IPS DF 4.7 (cell line): ENCODE data around the gene POLD2.

Experiments
- DNase-seq: peaks from one replicate; pipeline ENCODE4 v3.0.0-alpha.2; 2013; ENCODE audit warnings: low spot score; ENCODE audit errors: extremely low read depth

POLD2 gene

GRCh38 chr7:44152971-44153947, 29.9 kb upstream of the POLD2 start:
- no peak for DNase-seq

GRCh38 chr7:44151956-44152355, 28.6 kb upstream of the POLD2 start:
- DNase-seq: no peak

- DNase-seq: no peak
Observed at GRCh38 chr7:44150966-44151941, 27.9 kb upstream of the POLD2 start.

GRCh38 chr7:44150466-44150832, 27.1 kb upstream of the POLD2 start:
- DNase-seq: no peak

GRCh38 chr7:44149571-44150465, 26.5 kb upstream of the POLD2 start:
- DNase-seq: no peak

- no peak for DNase-seq
Observed at GRCh38 chr7:44148961-44149536, 25.7 kb upstream of the POLD2 start.

GRCh38 chr7:44148166-44148565, 24.8 kb upstream of the POLD2 start:
- DNase-seq: no peak

GRCh38 chr7:44147026-44147991, 24.0 kb upstream of the POLD2 start:
- no peak for DNase-seq

- DNase-seq: no peak
Observed at GRCh38 chr7:44145969-44146911, 22.9 kb upstream of the POLD2 start.

- no peak for DNase-seq
Observed at GRCh38 chr7:44145479-44145968, 22.2 kb upstream of the POLD2 start.

- DNase-seq: no peak
Observed at GRCh38 chr7:44144968-44145478, 21.7 kb upstream of the POLD2 start.

- DNase-seq: no peak
Observed at GRCh38 chr7:44144426-44144967, 21.1 kb upstream of the POLD2 start.

- DNase-seq: no peak
Observed at GRCh38 chr7:44143646-44144250, 20.4 kb upstream of the POLD2 start.

- DNase-seq: no peak
Observed at GRCh38 chr7:44142028-44142427, 18.7 kb upstream of the POLD2 start.

GRCh38 chr7:44141221-44141850, 18.0 kb upstream of the POLD2 start, which contains the start of gene MYL7:
MYL7 (minus strand) TSS chr7:44141332; CDS start chr7:44141305, 27 bp downstream.
- no peak for DNase-seq

GRCh38 chr7:44140341-44140740, 17.0 kb upstream of the POLD2 start:
- no peak for DNase-seq
